NCI-H1092 treated with DMSO at 0.1 percent for 48 hours (cell line): ENCODE results near the gene TTC24.
"Not testable (repeated sequence)": the region's sequence is repeated elsewhere in the genome, so short reads cannot be mapped to it uniquely, and the experiment has no call there.

Source experiments
- DNase-seq: peaks from one replicate; lab custom pipeline; 2025; lab: John Stamatoyannopoulos, UW

Gene TTC24

GRCh38 chr1:156587927-156588326 is 8.4 kb downstream of the TTC24 start:
- DNase-seq = not testable (repeated sequence)

GRCh38 chr1:156589546-156589945 is 10.0 kb downstream of the TTC24 start:
- DNase-seq = no peak

DNA sequence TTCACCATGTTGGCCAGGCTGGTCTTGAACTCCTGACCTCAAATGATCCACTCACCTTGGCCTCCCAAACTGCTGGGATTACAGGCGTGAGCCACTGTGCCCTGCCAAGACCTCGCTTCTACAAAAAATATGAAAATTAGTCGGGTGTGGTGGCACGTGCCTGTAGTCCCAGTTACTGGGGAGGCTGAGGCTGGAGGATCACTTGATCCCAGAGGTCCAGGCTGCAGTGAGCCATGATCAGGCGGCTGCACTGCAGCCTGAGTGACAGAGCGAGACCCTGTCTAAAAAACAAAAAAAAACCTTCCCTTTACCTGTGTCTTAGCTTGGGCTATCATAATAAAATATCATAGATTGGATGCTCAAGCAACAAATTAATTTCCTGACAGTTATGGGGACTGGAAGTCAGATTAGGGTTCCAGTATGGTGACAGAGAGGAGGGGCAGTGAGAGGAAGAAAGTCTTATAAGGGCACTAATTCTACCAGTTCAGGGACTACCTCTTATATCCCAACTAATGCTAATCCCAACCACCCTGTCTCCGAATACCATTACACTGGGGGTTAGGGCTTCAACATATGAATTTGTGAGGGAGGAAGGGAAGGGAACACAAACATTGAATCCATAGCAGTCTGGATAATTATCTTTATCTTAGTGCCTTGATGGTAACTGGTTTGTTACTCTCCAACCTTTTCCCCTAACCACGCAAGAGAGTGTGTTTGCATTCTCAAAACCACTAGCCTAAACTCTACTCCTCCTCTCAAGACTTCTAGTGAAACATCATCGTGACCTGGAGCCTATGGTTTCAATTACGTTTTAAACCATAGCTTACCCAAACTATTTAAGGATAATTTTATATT is 11.0 kb downstream of the TTC24 start:
- DNase-seq = no peak

DNA sequence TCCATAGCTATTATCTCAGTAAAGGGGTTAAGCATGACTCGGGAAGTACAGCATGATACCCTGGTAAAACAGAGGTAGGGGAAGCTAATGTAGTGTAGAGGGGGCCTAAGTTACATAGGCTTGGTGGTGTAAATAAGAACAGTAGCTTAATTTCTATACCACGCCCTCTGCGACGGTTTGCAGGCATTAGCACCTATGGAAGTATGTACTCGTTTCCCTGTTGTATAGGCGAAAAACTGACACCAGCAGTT is 11.6 kb downstream of the TTC24 start:
- DNase-seq = no peak

- DNase-seq = peak; percentile 71
Measured at GRCh38 chr1:156591432-156592157, 12.1 kb downstream of the TTC24 start, which contains the start of gene NAXE. TSS of gene NAXE (plus strand) at chr1:156591776. CDS start at chr1:156591805, 29 bp downstream.

DNA sequence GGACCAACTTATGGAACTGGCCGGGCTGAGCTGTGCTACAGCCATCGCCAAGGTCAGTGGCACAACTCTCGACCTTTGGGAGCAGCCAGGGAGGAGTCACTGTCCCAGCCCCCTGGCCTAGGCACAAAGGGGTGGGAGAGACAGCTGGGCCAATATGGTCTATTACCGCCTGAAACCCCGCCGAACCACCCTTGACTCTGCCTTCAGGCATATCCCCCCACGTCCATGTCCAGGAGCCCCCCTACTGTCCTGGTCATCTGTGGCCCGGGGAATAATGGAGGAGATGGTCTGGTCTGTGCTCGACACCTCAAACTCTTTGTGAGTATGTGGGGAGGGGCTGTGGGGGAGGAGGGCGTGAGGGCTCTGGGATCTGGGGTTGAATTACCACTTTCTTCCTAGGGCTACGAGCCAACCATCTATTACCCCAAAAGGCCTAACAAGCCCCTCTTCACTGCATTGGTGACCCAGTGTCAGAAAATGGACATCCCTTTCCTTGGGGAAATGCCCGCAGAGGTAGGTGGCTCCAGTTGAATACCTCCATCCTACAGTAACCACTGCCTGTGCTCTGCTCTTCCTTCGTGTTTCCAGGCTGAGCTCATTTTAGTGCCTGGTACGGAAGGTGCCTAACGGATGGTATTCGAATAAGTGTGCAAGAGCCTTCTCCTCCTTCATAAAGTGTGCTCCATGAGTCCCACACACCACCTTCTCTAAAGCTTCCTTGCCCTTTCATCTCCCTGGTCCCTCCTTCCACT is 12.8 kb downstream of the TTC24 start:
- no peak for DNase-seq

DNA sequence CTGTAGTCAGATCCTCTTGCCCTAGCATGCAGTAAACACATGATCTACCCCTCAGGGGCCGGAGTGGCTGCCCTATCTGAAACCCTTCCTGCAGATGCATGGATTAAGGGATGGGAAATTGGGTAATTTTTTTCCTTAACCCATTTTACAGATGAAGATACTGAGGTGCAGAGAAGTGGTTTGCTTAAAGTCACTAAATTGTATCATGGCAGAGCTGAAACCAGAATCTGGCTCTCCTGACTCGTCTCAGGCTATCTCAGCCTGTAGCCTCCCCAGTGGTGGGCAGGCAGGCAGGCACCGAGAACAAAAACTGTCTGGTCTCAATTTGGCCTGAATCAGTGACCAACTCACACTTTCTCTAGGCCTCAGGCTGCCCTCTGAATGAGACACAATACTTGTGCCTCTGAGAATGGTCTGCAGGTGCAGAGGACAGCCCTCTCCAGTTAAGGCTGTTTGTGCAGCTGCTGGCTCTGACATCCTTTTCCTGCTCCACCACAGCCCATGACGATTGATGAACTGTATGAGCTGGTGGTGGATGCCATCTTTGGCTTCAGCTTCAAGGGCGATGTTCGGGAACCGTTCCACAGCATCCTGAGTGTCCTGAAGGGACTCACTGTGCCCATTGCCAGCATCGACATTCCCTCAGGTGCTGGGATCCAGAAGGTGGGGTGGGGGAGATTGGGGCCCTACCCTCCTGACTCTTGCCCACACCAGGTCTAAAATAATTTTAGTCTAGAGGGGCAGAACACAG is 13.6 kb downstream of the TTC24 start:
- peak; percentile 30 for DNase-seq

DNA sequence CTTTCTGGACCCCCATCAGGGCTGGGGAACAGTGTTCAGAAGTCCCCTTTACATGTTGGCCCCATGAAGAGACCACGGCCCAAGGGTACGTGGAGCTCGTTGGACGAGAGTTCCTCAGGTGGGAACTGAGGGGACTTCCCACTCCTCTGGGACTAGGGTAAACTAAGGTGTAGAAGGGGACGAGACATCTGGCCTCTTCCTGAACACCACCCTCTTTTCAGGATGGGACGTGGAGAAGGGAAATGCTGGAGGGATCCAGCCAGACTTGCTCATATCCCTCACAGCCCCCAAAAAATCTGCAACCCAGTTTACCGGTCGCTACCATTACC is 14.1 kb downstream of the TTC24 start:
- no peak for DNase-seq

- no peak for DNase-seq
Measured at GRCh38 chr1:156594190-156594589, 14.7 kb downstream of the TTC24 start.

GRCh38 chr1:156595016-156595415 is 15.5 kb downstream of the TTC24 start:
- no peak for DNase-seq

DNA sequence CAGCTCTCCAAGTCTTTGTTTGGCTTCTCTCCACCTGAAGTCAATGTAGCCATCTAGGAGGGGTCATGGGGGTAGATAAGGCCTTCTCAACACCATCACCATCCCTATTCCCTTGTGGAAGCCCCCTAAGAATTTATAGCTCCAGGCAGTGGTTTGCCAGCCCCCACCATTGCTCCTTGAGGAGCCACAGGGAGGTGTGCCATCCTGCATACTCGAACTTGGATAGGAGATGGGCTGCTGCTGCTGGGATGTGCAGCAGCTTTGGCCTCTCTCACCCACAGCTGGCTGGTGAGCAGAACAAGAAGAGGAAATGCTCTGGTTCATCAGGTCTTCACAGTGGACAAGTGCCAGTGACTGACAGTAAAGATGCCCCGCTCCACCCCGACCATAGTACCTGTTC is 16.9 kb downstream of the TTC24 start:
- no peak for DNase-seq

GRCh38 chr1:156598125-156598524 is 18.6 kb downstream of the TTC24 start:
- DNase-seq = no peak

GRCh38 chr1:156598731-156599432 is 19.4 kb downstream of the TTC24 start:
- DNase-seq = no peak

DNA sequence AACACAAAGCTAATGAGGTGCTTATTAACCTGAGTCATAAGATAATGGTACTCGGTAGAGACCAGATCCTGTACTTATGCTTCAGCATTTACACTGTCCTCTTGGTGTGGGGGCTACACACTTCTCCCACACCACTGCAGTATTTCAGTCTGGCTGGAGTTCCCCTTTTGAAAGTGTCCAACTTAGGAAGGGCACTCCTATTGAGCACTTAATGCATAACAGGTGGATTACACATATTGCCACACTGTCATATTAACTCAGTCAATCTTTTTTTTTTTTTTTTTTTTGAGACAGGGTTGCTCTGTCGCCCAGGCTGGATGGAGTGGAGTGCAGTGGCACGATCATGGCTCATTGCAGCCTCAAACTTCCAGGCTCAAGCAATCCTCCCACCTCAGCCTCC is 20.3 kb downstream of the TTC24 start:
- DNase-seq = no peak

DNA sequence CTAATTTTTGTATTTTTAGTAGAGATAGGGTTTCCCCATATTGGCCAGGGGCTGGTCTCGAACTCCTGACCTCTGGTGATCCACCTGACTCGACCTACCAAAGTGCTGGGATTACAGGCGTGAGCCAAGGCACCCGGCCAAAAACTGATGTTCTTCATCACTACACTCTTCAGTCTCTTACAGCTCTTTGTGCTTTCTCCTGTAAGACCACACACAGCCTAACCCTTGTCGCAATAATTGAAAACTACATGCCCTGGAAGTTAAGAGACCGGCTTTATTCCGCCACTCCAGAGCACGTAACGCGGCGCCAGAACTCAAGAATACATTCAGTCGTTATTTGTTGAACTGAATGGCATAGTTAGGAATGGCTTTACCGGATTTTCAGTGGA is 21.2 kb downstream of the TTC24 start:
- DNase-seq = no peak

GRCh38 chr1:156601122-156601830 is 21.8 kb downstream of the TTC24 start, which contains the start of gene GPATCH4:
TSS of gene GPATCH4 (minus strand) at chr1:156601479.
- peak; percentile 88 for DNase-seq

- no peak for DNase-seq
Measured at GRCh38 chr1:156601892-156602291, 22.4 kb downstream of the TTC24 start.

DNA sequence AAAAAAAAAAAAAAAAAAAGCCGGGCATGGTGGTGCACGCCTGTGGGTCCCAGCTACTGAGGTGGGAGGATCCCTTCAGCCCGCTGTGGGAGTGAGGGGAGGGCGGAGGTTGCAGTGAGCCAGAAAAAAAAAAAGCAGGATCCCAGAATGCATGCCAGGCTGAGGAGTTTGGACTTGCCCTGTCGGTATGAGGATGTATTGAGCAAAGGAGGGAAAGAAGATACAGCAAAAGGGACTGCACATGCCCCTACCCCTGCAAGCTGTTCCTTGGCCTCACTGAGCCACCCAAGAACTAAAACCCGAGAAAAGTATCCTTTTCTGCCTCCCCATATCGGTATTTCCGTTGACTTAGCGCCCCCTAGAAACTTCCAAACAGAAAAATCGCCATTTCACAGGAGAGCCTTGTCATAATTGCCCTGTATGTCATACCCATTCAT is 23.1 kb downstream of the TTC24 start:
- DNase-seq = no peak

GRCh38 chr1:156607344-156607743 is 27.8 kb downstream of the TTC24 start:
- not testable (repeated sequence) for DNase-seq

DNA sequence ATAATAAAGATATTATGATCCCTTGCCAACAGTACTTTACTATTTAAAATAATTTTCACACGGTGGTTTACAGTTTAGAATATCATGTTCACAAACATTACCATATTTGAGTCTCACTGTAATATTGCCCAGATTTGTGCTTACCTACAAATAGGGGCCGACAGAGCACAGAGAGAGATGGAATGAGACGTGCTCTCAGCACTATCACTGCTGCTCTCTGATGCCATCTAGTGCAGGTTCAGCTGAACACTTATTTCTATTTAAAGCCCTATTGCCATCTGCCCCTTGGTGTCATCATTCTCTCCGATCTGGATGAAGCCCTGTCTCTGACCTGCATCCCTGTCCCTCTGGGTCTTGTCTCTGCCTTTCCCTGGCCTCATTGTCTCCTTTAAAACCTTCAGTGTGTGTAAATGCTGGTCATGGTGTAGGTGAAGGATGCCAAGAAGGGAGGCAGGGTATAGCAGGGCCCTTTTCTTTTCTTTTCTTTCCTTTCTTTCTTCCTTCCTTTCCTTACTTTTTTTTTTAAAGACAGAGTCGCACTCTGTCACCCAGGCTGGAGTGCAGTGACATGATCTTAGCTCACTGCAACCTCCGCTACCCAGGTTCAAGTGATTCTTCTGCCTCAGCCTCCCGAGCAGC is 28.6 kb downstream of the TTC24 start:
- DNase-seq = peak; percentile 84
